ENCODE data around the gene SLC5A6. TPM values are rescaled to one million over a fixed set of nuclear protein-coding genes. Genes with fewer than 3 reads are reported as not detected.
A peak's percentile ranks its signal among the peaks of the same experiment; 100 is the strongest.
"Not testable (repeated sequence)": the region's sequence is repeated elsewhere in the genome, so short reads cannot be mapped to it uniquely, and the experiment has no call there.

SLC5A6 gene
- total RNA-seq, 2 experiments from 2014 or later = 55.5 to 60.1 TPM

DNA sequence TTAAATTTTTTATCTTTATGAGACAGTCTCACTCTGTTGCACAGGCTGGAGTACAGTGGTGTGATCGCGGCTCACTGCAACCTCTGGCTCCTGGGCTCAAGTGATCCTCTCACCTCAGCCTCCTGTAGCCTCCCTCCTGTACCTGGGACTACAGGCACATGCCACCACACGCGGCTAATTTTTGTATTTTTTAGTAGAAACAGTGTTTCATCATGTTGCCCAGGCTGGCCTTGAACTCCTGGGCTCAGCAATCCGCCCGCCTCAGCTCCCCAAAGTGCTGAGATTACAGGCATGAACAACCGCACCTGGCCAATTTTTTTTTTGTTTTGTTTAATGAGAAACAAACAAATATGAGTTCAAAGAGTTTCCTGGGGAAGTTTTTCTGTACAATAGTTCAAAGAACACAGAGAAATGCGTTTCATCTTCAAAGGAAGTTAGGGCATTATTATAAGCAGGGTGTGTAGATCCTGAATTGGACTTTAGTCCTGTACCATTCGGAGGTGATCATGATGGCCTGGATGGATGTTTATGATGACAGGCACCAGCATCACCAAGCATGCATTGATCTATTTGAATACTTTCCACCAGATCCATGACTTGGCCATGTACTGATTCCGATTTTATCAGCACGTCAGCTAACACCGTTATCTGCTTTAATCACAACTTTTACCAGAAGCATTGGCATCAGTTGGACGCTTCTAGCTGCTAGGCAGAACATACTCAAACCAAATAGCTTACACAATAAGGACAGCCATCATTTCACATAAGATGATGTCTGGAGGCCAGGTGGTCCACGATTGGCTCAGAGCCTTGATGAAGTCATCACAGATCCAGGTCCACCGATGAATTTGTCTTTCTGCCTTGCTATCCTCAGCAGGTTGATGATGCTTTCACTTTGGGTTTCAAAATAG is 34.4 kb downstream of the SLC5A6 start:
- Histone ChIP-seq H3K4me3 (ENCODE audit: low read depth, low read length, poor library complexity, severe bottlenecking) (peak overlapping the region; percentile 2), H3K36me3 (ENCODE audit: insufficient read depth, low read length) (no peaks in the 10 kb centered on the region), H3K4me2 (ENCODE audit: low read length) (peak overlapping the region; percentile 44), H3K79me2 (ENCODE audit: insufficient read depth, low read depth, low read length) (no peaks in the 10 kb centered on the region), H2AFZ (ENCODE audit: low read length) (peak overlapping the region; percentile 71; the same call in 1 of the 2 replicates), H4K20me1 (ENCODE audit: insufficient read depth, low read length) (no peaks in the 10 kb centered on the region), H3K4me1 (ENCODE audit: insufficient read depth, low read length, poor library complexity, severe bottlenecking) (peaks cover 60% of the 10 kb centered on the region), H3K9me3 (ENCODE audit: low read length) (no peaks in the 10 kb centered on the region), H3K27ac (ENCODE audit: low read depth, low read length, poor library complexity, severe bottlenecking) (peak overlapping the region; percentile 34), H3K9me2 (ENCODE audit: insufficient read depth, low read length) (no peaks in the 10 kb centered on the region)
- intact Hi-C loops (cut with micrococcal nuclease; ENCODE audit: unreplicated experiment) = no loop called here
- CTCF ChIA-PET (ENCODE audit: unreplicated experiment) = no interaction called here
- no peak for TF ChIP-seq EZH2phosphoT487 (IDR thresholded peaks at IDR 0.05; ENCODE audit: borderline replicate concordance, low read depth, low read length)
- TF ChIP-seq, protein P1, sequence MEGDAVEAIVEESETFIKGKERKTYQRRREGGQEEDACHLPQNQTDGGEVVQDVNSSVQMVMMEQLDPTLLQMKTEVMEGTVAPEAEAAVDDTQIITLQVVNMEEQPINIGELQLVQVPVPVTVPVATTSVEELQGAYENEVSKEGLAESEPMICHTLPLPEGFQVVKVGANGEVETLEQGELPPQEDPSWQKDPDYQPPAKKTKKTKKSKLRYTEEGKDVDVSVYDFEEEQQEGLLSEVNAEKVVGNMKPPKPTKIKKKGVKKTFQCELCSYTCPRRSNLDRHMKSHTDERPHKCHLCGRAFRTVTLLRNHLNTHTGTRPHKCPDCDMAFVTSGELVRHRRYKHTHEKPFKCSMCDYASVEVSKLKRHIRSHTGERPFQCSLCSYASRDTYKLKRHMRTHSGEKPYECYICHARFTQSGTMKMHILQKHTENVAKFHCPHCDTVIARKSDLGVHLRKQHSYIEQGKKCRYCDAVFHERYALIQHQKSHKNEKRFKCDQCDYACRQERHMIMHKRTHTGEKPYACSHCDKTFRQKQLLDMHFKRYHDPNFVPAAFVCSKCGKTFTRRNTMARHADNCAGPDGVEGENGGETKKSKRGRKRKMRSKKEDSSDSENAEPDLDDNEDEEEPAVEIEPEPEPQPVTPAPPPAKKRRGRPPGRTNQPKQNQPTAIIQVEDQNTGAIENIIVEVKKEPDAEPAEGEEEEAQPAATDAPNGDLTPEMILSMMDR (conservative IDR thresholded peaks at IDR 0.05; ENCODE audit: low read length) = no peak
- BruUV-seq (replicated peaks) = no TSS peak
- POLR2A ChIA-PET = interaction anchor here (0.6 to 3.7 kb wide), 4 partner anchors 8 to 97 kb away, joined by 4 to 24 read pairs (median 10); no protein-coding TSS in a partner anchor
- DNase-seq (ENCODE audit: low spot score) = peak; percentile 60

DNA sequence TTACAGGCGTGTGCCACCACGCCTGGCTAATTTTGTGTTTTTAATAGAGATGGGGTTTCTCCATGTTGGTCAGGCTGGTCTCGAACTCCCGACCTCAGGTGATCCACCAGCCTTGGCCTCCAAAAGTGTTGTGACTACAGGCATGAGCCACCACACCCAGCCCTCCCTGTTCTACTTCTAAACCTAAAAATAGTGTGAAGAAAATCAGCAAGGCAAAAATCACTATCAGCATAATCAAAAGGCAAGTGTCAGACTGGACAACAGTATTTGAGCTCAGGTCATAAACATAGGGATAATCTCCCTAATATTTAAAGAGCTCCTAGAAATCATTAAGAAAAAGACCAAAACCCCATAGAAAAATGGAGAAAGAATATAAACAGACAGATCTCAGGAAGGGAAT is 36.3 kb downstream of the SLC5A6 start:
- DNase-seq (ENCODE audit: low spot score); H3K4me3 ChIP-seq (ENCODE audit: low read depth, low read length, poor library complexity, severe bottlenecking); H3K36me3 ChIP-seq (ENCODE audit: insufficient read depth, low read length); H3K9me3 ChIP-seq (ENCODE audit: low read length); H3K9me2 ChIP-seq (ENCODE audit: insufficient read depth, low read length); intact Hi-C loops (cut with micrococcal nuclease; ENCODE audit: unreplicated experiment); H3K79me2 ChIP-seq (ENCODE audit: insufficient read depth, low read depth, low read length); H4K20me1 ChIP-seq (ENCODE audit: insufficient read depth, low read length); BruUV-seq (replicated peaks); H3K27ac ChIP-seq (ENCODE audit: low read depth, low read length, poor library complexity, severe bottlenecking): not testable (repeated sequence)
- CTCF ChIA-PET (ENCODE audit: unreplicated experiment) = interaction anchor here (1.2 kb wide), 2 partner anchors 11 to 76 kb away, joined by 3 to 4 read pairs; no protein-coding TSS in a partner anchor
- Histone ChIP-seq H2AFZ (ENCODE audit: low read length) (peak overlapping the region; percentile 58; the same call in 1 of the 2 replicates), H3K4me2 (ENCODE audit: low read length) (peak overlapping the region; percentile 36; the same call in 1 of the 2 replicates), H3K4me1 (ENCODE audit: insufficient read depth, low read length, poor library complexity, severe bottlenecking) (peaks cover 77% of the 10 kb centered on the region)
- POLR2A ChIA-PET = interaction anchor here (1.2 to 3.7 kb wide), 5 partner anchors 10 to 52 kb away, joined by 3 to 24 read pairs (median 11); partner anchors contain the start of genes PREB and TCF23

DNA sequence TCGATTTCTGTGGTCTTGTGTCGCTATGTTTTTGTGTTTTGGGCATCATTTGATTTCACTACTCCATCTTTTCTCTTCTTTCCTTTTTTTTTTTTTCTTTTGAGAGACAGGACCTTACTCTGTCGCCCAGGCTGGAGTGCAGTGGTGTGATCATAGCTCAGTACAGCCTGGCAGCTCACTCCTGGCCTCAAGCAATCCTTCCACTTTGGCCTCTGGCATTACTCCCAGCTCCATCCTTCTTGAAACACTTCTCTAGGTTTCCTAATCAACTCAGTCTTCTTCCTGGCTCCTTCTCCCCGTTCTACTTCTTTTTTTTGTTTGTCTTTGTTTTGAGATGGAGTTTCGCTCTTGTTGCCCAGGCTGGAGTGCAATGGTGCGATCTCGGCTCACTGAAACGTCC is 36.7 kb downstream of the SLC5A6 start:
- CTCF ChIA-PET (ENCODE audit: unreplicated experiment) = interaction anchor here (1.2 kb wide), 2 partner anchors 11 to 75 kb away, joined by 3 to 4 read pairs; no protein-coding TSS in a partner anchor
- BruUV-seq (replicated peaks) = no TSS peak

More for the DNA sequence above, 36.7 kb downstream of the SLC5A6 start:
- no peaks in the 10 kb centered on the region for H3K36me3 ChIP-seq (ENCODE audit: insufficient read depth, low read length)
- POLR2A ChIA-PET = interaction anchor here (0.5 to 3.7 kb wide), 10 partner anchors 11 to 786 kb away, joined by 3 to 24 read pairs (median 4); partner anchors contain the start of genes PREB and TCF23
- no peaks in the 10 kb centered on the region for H3K9me2 ChIP-seq (ENCODE audit: insufficient read depth, low read length)
- TF ChIP-seq, protein P1 (conservative IDR thresholded peaks at IDR 0.05; ENCODE audit: low read length) = no peak
- TF ChIP-seq EZH2phosphoT487 (IDR thresholded peaks at IDR 0.05; ENCODE audit: borderline replicate concordance, low read depth, low read length) = no peak
- peak overlapping the region; percentile 84; the same call in 1 of the 2 replicates for H2AFZ ChIP-seq (ENCODE audit: low read length)
- H4K20me1 ChIP-seq (ENCODE audit: insufficient read depth, low read length) = no peaks in the 10 kb centered on the region
- no peak for DNase-seq (ENCODE audit: low spot score)
- H3K9me3 ChIP-seq (ENCODE audit: low read length) = no peaks in the 10 kb centered on the region
- H3K27ac ChIP-seq (ENCODE audit: low read depth, low read length, poor library complexity, severe bottlenecking) = peak overlapping the region; percentile 18
- intact Hi-C loops (cut with micrococcal nuclease; ENCODE audit: unreplicated experiment) = no loop called here
- no peak overlapping the region for H3K4me3 ChIP-seq (ENCODE audit: low read depth, low read length, poor library complexity, severe bottlenecking)
- no peaks in the 10 kb centered on the region for H3K79me2 ChIP-seq (ENCODE audit: insufficient read depth, low read depth, low read length)
- peak overlapping the region; percentile 44; the same call in 1 of the 2 replicates for H3K4me2 ChIP-seq (ENCODE audit: low read length)
- H3K4me1 ChIP-seq (ENCODE audit: insufficient read depth, low read length, poor library complexity, severe bottlenecking) = peaks cover 82% of the 10 kb centered on the region
